Measurements from ENCODE around the gene ZNF860.
"Not testable (repeated sequence)": the region's sequence is repeated elsewhere in the genome, so short reads cannot be mapped to it uniquely, and the experiment has no call there.

The ZNF860 gene

GRCh38 chr3:31962801-31963205, 18.7 kb upstream of the ZNF860 start:
- DNase-seq = no peak

GRCh38 chr3:31966978-31967591, 14.5 kb upstream of the ZNF860 start:
- DNase-seq = no peak

GRCh38 chr3:31967592-31967991, 14.0 kb upstream of the ZNF860 start:
- no peak for DNase-seq

GRCh38 chr3:31968369-31968926, 13.1 kb upstream of the ZNF860 start:
- DNase-seq = no peak

- peak; percentile 56 for DNase-seq
These were observed 12.6 kb upstream of the ZNF860 start for GRCh38 chr3:31968927-31969418.

- no peak for DNase-seq
These were observed 9.9 kb upstream of the ZNF860 start for GRCh38 chr3:31971607-31972006.

GRCh38 chr3:31973081-31973480, 8.5 kb upstream of the ZNF860 start:
- no peak for DNase-seq

- DNase-seq = no peak
These were observed 7.7 kb upstream of the ZNF860 start for GRCh38 chr3:31973837-31974236.

GRCh38 chr3:31974471-31974870, 7.1 kb upstream of the ZNF860 start:
- no peak for DNase-seq

- no peak for DNase-seq
These were observed 6.6 kb upstream of the ZNF860 start for GRCh38 chr3:31974964-31975363.

- DNase-seq = no peak
These were observed 5.2 kb upstream of the ZNF860 start for GRCh38 chr3:31976302-31976701.

- DNase-seq = no peak
These were observed 3.8 kb upstream of the ZNF860 start for GRCh38 chr3:31977736-31978135.

- no peak for DNase-seq
These were observed 3.0 kb upstream of the ZNF860 start for GRCh38 chr3:31978553-31978952.

- DNase-seq = no peak
These were observed 2.4 kb upstream of the ZNF860 start for GRCh38 chr3:31979001-31979697.

GRCh38 chr3:31980530-31981205, 882 bp upstream of the ZNF860 start:
- peak; percentile 70 for DNase-seq

- no peak for DNase-seq
These were observed 2.8 kb downstream of the ZNF860 start for GRCh38 chr3:31984321-31984720.

- no peak for DNase-seq
These were observed 4.3 kb downstream of the ZNF860 start for GRCh38 chr3:31985831-31986230.

GRCh38 chr3:31988271-31988670, 6.7 kb downstream of the ZNF860 start:
- no peak for DNase-seq

GRCh38 chr3:31992995-31993394, 11.4 kb downstream of the ZNF860 start:
- not testable (repeated sequence) for DNase-seq

- DNase-seq = no peak
These were observed 12.3 kb downstream of the ZNF860 start for GRCh38 chr3:31993843-31994242.

- not testable (repeated sequence) for DNase-seq
These were observed 13.5 kb downstream of the ZNF860 start for GRCh38 chr3:31995026-31995425.

GRCh38 chr3:31996195-31996594, 14.6 kb downstream of the ZNF860 start:
- DNase-seq = no peak

- DNase-seq = no peak
These were observed 15.9 kb downstream of the ZNF860 start for GRCh38 chr3:31997500-31997899.

All from femur (tissue), 1 donor.